HL-60 (cell line): Measurements from ENCODE around the gene SH3GL2.

Source experiments
- DNase-seq, 2 experiments: peaks; one replicate each; pipeline ENCODE4 v3.0.0-alpha.2; 2010 to 2020; ENCODE audit warnings: low read depth in 1 of 2, low spot score in 1 of 2
- H3K27ac ChIP-seq: fragments of 250-450 bp; sonication (Bioruptor Pico); replicated peaks from 2 replicates; pipeline ENCODE4 v1.5.1; 2020; ENCODE audit warnings: mild to moderate bottlenecking, moderate library complexity
- H3K27me3 ChIP-seq: fragments of 250-450 bp; sonication (Bioruptor Pico); 2 replicates; pipeline ENCODE4 v1.5.1; 2021; ENCODE audit warnings: mild to moderate bottlenecking, moderate library complexity; ENCODE audit not compliant: insufficient read depth, poor library complexity, severe bottlenecking
- H3K4me3 ChIP-seq: replicated peaks from 2 replicates; pipeline ENCODE4 v1.5.1; 2011; ENCODE audit warnings: mild to moderate bottlenecking, control low read depth, low read length; ENCODE audit not compliant: insufficient read depth
- GABPA ChIP-seq: IDR thresholded peaks from 2 replicates; pipeline ENCODE4 v1.6.1; 2012; ENCODE audit warnings: low read depth
- POLR2AphosphoS5 ChIP-seq: IDR thresholded peaks from 2 replicates; pipeline ENCODE4 v1.6.1; 2012; ENCODE audit warnings: low read depth
- REST ChIP-seq: IDR thresholded peaks from 2 replicates; pipeline ENCODE4 v1.6.1; 2012; ENCODE audit warnings: low read depth; ENCODE audit not compliant: insufficient replicate concordance
- SPI1 ChIP-seq: IDR thresholded peaks from 2 replicates; pipeline ENCODE4 v1.6.1; 2012; ENCODE audit warnings: low read depth, mild to moderate bottlenecking, borderline replicate concordance
- TF ChIP-seq, protein P1 (sequence below): IDR thresholded peaks from one replicate; pipeline ENCODE4 v1.5.1; 2011; ENCODE audit warnings: low read length, control low read depth, inconsistent platforms; ENCODE audit not compliant: insufficient read depth

SH3GL2 gene

GRCh38 chr9:17694336-17694735 lies 115.5 kb downstream of the SH3GL2 start:
- Histone ChIP-seq H3K4me3 (no peak overlapping the region), H3K27me3 (no peaks in the 10 kb centered on the region), H3K27ac (no peak overlapping the region)
- TF ChIP-seq POLR2AphosphoS5 (no peak), REST (no peak), GABPA (no peak), SPI1 (no peak)
- TF ChIP-seq, protein P1, sequence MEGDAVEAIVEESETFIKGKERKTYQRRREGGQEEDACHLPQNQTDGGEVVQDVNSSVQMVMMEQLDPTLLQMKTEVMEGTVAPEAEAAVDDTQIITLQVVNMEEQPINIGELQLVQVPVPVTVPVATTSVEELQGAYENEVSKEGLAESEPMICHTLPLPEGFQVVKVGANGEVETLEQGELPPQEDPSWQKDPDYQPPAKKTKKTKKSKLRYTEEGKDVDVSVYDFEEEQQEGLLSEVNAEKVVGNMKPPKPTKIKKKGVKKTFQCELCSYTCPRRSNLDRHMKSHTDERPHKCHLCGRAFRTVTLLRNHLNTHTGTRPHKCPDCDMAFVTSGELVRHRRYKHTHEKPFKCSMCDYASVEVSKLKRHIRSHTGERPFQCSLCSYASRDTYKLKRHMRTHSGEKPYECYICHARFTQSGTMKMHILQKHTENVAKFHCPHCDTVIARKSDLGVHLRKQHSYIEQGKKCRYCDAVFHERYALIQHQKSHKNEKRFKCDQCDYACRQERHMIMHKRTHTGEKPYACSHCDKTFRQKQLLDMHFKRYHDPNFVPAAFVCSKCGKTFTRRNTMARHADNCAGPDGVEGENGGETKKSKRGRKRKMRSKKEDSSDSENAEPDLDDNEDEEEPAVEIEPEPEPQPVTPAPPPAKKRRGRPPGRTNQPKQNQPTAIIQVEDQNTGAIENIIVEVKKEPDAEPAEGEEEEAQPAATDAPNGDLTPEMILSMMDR: no peak
- no peak for DNase-seq

GRCh38 chr9:17695482-17695881 lies 116.6 kb downstream of the SH3GL2 start:
- no peaks in the 10 kb centered on the region for H3K27me3 ChIP-seq
- H3K4me3 ChIP-seq: no peak overlapping the region
- TF ChIP-seq REST: no peak
- no peak for DNase-seq
- H3K27ac ChIP-seq: no peak overlapping the region

DNA sequence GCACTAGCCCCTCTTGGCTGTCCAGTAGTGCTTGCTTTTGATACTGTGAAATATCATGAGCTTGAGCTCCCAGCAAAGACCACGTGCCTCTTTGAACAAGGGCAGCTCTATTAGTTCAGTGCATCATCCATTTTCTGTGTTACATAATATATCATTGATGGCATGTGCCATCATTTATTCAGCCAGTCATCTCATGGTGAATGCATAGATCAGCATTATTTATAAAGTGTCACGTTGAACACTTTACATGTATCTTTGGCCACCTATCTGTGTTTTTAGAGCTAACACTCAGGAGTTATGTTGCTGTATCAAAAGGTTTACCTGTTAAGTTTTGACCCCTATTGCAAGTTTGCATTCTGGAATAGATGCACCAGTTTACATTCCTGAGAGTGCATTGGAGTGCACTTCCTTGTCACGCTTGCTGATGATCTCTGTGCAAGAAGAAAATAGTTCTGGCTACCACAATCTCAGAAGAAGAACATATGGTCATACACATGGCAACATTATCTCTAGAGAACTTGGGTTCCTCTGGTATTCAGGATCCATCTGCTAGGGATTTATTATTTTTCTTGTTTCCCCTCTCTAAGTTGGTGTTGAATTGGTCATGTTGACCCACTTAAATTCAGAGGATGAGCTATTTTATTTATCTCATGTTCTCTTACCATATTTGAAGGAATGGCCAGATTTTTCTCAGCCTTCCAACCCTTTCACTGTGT lies 120.9 kb downstream of the SH3GL2 start:
- Histone ChIP-seq H3K27ac (no peak overlapping the region), H3K27me3 (no peaks in the 10 kb centered on the region), H3K4me3 (no peak overlapping the region)
- no peak for DNase-seq
- no peak for TF ChIP-seq SPI1
- TF ChIP-seq REST: no peak

GRCh38 chr9:17706347-17706746 lies 127.5 kb downstream of the SH3GL2 start:
- DNase-seq: no peak
- no peak for TF ChIP-seq POLR2AphosphoS5
- no peak for TF ChIP-seq SPI1
- TF ChIP-seq, protein P1: no peak
- no peak for TF ChIP-seq GABPA
- no peak for TF ChIP-seq REST
- Histone ChIP-seq H3K27ac (no peak overlapping the region), H3K4me3 (no peak overlapping the region), H3K27me3 (no peaks in the 10 kb centered on the region)
